ENCODE data around the gene CDH23. TPM values are rescaled to one million over a fixed set of nuclear protein-coding genes. Genes with fewer than 3 reads are reported as not detected.

The CDH23 gene
- total RNA-seq, 4 donors from 2014 or later, result 2.9 to 16.1 (median 5.9) TPM

GRCh38 chr10:71482620-71483019, 85.9 kb downstream of the CDH23 start:
- no peak overlapping the region for H3K4me3 ChIP-seq
- H3K27ac ChIP-seq, result no peak overlapping the region
- intact Hi-C loops (cut with DNase I; ENCODE audit: low total_unique reads) (no loop called here), in situ Hi-C loops (cut with MboI; ENCODE audit: low pct_ligation_motif_present in 1 of 4, low pct_unique_long_range_greater_than_20kb in 1 of 4, low sequenced_read_pairs in 3 of 4) (no loop called here)
- H3K36me3 ChIP-seq, result no peaks in the 10 kb centered on the region
- no peaks in the 10 kb centered on the region for H3K4me1 ChIP-seq
- DNase-seq, result no peak
- no peaks in the 10 kb centered on the region for H3K27me3 ChIP-seq
- TF ChIP-seq EP300 (IDR thresholded peaks at IDR 0.05; ENCODE audit: low read depth) (no peak), POLR2AphosphoS5 (IDR thresholded peaks at IDR 0.05) (no peak), POLR2A (IDR thresholded peaks at IDR 0.05) (no peak)
- TF ChIP-seq, protein P1, sequence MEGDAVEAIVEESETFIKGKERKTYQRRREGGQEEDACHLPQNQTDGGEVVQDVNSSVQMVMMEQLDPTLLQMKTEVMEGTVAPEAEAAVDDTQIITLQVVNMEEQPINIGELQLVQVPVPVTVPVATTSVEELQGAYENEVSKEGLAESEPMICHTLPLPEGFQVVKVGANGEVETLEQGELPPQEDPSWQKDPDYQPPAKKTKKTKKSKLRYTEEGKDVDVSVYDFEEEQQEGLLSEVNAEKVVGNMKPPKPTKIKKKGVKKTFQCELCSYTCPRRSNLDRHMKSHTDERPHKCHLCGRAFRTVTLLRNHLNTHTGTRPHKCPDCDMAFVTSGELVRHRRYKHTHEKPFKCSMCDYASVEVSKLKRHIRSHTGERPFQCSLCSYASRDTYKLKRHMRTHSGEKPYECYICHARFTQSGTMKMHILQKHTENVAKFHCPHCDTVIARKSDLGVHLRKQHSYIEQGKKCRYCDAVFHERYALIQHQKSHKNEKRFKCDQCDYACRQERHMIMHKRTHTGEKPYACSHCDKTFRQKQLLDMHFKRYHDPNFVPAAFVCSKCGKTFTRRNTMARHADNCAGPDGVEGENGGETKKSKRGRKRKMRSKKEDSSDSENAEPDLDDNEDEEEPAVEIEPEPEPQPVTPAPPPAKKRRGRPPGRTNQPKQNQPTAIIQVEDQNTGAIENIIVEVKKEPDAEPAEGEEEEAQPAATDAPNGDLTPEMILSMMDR (IDR thresholded peaks at IDR 0.05), result no peak
- H3K9me3 ChIP-seq, result no peaks in the 10 kb centered on the region
- 63 to 97% methylated on average over 2 to 6 of the region's 6 CpGs for WGBS, 2 donors (ENCODE audit: low coverage in 1 of 2)

GRCh38 chr10:71483135-71483534, 86.4 kb downstream of the CDH23 start:
- intact Hi-C loops (cut with DNase I; ENCODE audit: low total_unique reads), result no loop called here
- TF ChIP-seq POLR2A (IDR thresholded peaks at IDR 0.05) (no peak), EP300 (IDR thresholded peaks at IDR 0.05; ENCODE audit: low read depth) (no peak), POLR2AphosphoS5 (IDR thresholded peaks at IDR 0.05) (no peak)
- TF ChIP-seq, protein P1 (IDR thresholded peaks at IDR 0.05), result no peak
- no peak for DNase-seq

DNA sequence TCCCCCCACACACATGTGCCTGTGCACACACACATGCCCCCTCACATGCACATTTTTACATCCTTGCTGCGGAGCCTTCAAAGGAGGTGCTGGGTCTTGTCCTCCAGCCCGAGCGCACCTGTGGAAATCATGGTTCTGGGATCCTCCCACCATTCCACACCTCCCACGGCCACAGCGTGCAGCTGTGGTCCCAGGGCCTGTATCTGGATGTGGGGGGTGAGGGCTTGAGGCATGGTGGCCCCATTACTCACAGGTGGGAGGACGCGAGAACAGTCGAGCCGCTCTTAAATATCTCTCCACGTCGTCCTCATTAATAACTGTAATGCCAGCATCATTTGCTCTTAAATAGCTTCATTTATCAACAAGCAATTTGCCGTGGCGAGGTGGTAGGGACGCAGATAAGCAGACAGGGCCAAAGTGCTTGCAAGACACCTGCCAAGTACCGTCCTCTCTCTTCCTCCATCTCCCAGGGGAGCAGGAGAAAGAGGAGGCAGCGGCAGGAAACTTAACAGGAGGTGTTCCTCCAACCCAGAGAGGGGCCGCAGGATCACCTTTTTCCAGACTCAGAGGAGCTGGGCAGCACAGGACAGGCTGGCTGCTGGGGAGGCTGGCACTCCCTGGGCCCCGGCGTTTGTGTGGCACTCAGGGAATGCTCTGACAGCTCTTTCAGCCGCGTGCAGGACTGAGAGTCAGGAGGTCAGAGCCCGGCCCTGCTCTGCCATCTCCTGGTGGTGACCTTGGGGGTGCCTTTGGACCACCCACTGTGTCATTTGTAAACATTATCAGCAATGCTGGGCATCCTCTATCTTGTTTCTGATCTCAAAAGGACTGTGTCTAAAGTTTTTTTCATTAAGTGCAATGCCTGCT, 87.4 kb downstream of the CDH23 start:
- no peak overlapping the region for H3K27ac ChIP-seq
- DNase-seq, result no peak
- no peak overlapping the region for H3K4me3 ChIP-seq
- in situ Hi-C loops (cut with MboI; ENCODE audit: low pct_ligation_motif_present in 1 of 4, low pct_unique_long_range_greater_than_20kb in 1 of 4, low sequenced_read_pairs in 3 of 4), result no loop called here
- no peaks in the 10 kb centered on the region for H3K27me3 ChIP-seq
- TF ChIP-seq, protein P1 (IDR thresholded peaks at IDR 0.05), result no peak
- TF ChIP-seq POLR2A (IDR thresholded peaks at IDR 0.05), result no peak
- no peak for TF ChIP-seq EP300 (IDR thresholded peaks at IDR 0.05; ENCODE audit: low read depth)
- TF ChIP-seq POLR2AphosphoS5 (IDR thresholded peaks at IDR 0.05), result no peak
- H3K4me1 ChIP-seq, result no peaks in the 10 kb centered on the region
- WGBS, 2 donors (ENCODE audit: low coverage in 1 of 2), result 80 to 100% methylated on average over 3 to 22 of the region's 22 CpGs
- peaks cover 0 to 2% of the 10 kb centered on the region in 2 donors for H3K9me3 ChIP-seq
- no peaks in the 10 kb centered on the region for H3K36me3 ChIP-seq
- intact Hi-C loops (cut with DNase I; ENCODE audit: low total_unique reads), result no loop called here

More at GRCh38 chr10:71483135-71483534, 86.4 kb downstream of the CDH23 start:
- Histone ChIP-seq H3K36me3 (no peaks in the 10 kb centered on the region), H3K4me1 (no peaks in the 10 kb centered on the region), H3K27me3 (no peaks in the 10 kb centered on the region), H3K4me3 (no peak overlapping the region), H3K9me3 (no peaks in the 10 kb centered on the region), H3K27ac (no peak overlapping the region)
- in situ Hi-C loops (cut with MboI; ENCODE audit: low pct_ligation_motif_present in 1 of 4, low pct_unique_long_range_greater_than_20kb in 1 of 4, low sequenced_read_pairs in 3 of 4), result no loop called here
- WGBS, 2 donors (ENCODE audit: low coverage in 1 of 2), result 85 to 100% methylated on average over 2 to 4 of the region's 4 CpGs

DNA sequence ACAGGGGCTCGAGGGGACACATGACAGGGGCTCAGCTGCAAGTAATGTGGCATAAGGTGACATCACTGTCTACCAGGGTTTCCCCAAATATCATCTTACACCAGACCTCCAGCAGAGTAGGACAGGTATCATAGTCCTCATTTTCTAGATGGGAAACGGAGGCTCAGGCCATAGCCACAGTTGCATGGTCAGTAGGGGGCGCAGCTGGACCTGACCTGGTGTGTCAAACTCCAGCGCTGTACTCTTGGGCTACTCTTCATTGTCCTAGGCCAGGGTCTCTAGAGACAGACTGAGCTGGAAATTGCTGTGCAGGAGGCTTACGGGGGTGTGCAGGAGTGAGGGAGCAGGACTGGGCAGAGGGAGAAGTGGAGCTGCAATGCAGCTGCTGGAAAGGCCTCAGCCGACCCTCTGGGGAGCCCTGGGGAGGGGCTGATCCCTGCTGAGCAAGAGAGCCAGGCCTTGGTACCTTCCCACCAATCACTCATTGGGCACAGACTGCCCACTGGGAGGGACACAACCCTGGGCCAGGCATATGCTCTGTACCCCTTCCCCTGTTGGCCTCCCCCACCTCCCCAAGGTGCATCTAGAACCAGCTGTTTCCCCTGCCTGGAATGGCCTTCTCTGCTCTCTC, 89.9 kb downstream of the CDH23 start:
- in situ Hi-C loops (cut with MboI; ENCODE audit: low pct_ligation_motif_present in 1 of 4, low pct_unique_long_range_greater_than_20kb in 1 of 4, low sequenced_read_pairs in 3 of 4) (no loop called here), intact Hi-C loops (cut with DNase I; ENCODE audit: low total_unique reads) (no loop called here)
- Histone ChIP-seq H3K9me3 (peaks cover 0 to 3% of the 10 kb centered on the region in 2 donors), H3K4me1 (no peaks in the 10 kb centered on the region), H3K27me3 (no peaks in the 10 kb centered on the region), H3K27ac (no peak overlapping the region), H3K4me3 (no peak overlapping the region), H3K36me3 (no peaks in the 10 kb centered on the region)
- DNase-seq, result peak; percentile 71
- TF ChIP-seq POLR2AphosphoS5 (IDR thresholded peaks at IDR 0.05), result no peak
- no peak for TF ChIP-seq EP300 (IDR thresholded peaks at IDR 0.05; ENCODE audit: low read depth)
- TF ChIP-seq POLR2A (IDR thresholded peaks at IDR 0.05), result no peak
- TF ChIP-seq, protein P1 (IDR thresholded peaks at IDR 0.05), result peak; percentile 39 to 69 (median 53)
- 51% methylated on average over 6 of the region's 6 CpGs; no CpG with 5 or more reads in 1 of the 2 donors for WGBS, 2 donors (ENCODE audit: low coverage in 1 of 2)

Data from transverse colon (tissue), 4 donors.